ENCODE data around the gene C2orf49.

DNA sequence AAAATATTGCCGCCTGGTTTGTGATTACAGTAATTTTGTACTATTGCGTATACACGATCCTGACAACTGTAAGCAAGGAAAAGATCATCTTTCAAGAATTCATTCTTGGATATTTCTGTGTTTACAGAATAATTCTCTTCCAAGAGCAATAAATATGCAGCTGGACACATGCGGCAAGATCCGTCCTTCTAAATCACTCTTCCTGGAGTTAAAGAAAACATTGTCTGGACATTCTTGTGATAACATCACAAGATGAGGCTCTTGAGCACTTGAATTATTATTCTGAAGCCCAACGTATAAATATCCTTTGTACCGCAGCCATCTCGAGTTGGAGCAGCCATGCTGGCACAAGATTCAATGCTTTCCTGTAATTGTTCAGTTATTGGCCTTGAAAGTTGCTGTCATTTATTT is 51.6 kb downstream of the C2orf49 start:
- TF ChIP-seq ARNTL (CRISPR knock-in tag; IDR thresholded peaks at IDR 0.05; ENCODE audit: borderline replicate concordance, low read depth) (no peak), ZNF565 (CRISPR knock-in tag; conservative IDR thresholded peaks at IDR 0.05; ENCODE audit: low read depth) (no peak), TCF4 (CRISPR knock-in tag; IDR thresholded peaks at IDR 0.05; ENCODE audit: borderline replicate concordance) (no peak), ZFP30 (CRISPR knock-in tag; IDR thresholded peaks at IDR 0.05) (no peak), RARB (CRISPR knock-in tag; IDR thresholded peaks at IDR 0.05) (no peak), SNAI2 (CRISPR knock-in tag; IDR thresholded peaks at IDR 0.05) (no peak), TOX (CRISPR knock-in tag; IDR thresholded peaks at IDR 0.05; ENCODE audit: borderline replicate concordance) (no peak; the same call in 1 of the 2 replicates), CSDC2 (CRISPR knock-in tag; IDR thresholded peaks at IDR 0.05) (no peak), ZC3H10 (CRISPR knock-in tag; IDR thresholded peaks at IDR 0.05) (no peak), OSR1 (CRISPR knock-in tag; IDR thresholded peaks at IDR 0.05) (no peak), ESRRG (CRISPR knock-in tag; IDR thresholded peaks at IDR 0.05) (no peak)
- TF ChIP-seq, protein P1, sequence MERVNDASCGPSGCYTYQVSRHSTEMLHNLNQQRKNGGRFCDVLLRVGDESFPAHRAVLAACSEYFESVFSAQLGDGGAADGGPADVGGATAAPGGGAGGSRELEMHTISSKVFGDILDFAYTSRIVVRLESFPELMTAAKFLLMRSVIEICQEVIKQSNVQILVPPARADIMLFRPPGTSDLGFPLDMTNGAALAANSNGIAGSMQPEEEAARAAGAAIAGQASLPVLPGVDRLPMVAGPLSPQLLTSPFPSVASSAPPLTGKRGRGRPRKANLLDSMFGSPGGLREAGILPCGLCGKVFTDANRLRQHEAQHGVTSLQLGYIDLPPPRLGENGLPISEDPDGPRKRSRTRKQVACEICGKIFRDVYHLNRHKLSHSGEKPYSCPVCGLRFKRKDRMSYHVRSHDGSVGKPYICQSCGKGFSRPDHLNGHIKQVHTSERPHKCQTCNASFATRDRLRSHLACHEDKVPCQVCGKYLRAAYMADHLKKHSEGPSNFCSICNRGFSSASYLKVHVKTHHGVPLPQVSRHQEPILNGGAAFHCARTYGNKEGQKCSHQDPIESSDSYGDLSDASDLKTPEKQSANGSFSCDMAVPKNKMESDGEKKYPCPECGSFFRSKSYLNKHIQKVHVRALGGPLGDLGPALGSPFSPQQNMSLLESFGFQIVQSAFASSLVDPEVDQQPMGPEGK (CRISPR knock-in tag; IDR thresholded peaks at IDR 0.05; ENCODE audit: borderline replicate concordance) = no peak
- TF ChIP-seq, protein P2, sequence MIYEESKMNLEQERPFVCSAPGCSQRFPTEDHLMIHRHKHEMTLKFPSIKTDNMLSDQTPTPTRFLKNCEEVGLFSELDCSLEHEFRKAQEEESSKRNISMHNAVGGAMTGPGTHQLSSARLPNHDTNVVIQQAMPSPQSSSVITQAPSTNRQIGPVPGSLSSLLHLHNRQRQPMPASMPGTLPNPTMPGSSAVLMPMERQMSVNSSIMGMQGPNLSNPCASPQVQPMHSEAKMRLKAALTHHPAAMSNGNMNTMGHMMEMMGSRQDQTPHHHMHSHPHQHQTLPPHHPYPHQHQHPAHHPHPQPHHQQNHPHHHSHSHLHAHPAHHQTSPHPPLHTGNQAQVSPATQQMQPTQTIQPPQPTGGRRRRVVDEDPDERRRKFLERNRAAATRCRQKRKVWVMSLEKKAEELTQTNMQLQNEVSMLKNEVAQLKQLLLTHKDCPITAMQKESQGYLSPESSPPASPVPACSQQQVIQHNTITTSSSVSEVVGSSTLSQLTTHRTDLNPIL (CRISPR knock-in tag; IDR thresholded peaks at IDR 0.05; ENCODE audit: low read depth) = no peak

All from SK-N-SH treated with all-trans-retinoic acid at 6 μM for 48 hours (cell line).